AG04450 (cell line): ENCODE results near the gene NOL9. TPM values are rescaled to one million over a fixed set of nuclear protein-coding genes. Genes with fewer than 3 reads are reported as not detected.
A peak's percentile ranks its signal among the peaks of the same experiment; 100 is the strongest.

Source experiments
- CTCF ChIA-PET: fragments of 300-600, 350-600 bp; formaldehyde crosslinking; extraction: SDS; loops from one replicate; lab custom pipeline; 2022; ENCODE audit warnings: antibody characterized with exemption, inconsistent platforms; lab: Charles Lee
- POLR2A ChIA-PET: fragments of 350-600 bp; formaldehyde crosslinking; extraction: SDS; loops from one replicate; lab custom pipeline; 2021; ENCODE audit warnings: antibody characterized with exemption, inconsistent platforms; lab: Yijun Ruan, JAX
- DNase-seq: peaks from one replicate; pipeline ENCODE4 v3.0.0-alpha.2; 2011; ENCODE audit warnings: low read depth, low spot score
- H3K27ac ChIP-seq: one replicate; pipeline ENCODE4 v1.5.1; 2012; ENCODE audit warnings: low read depth, low read length, control low read depth
- H3K27me3 ChIP-seq: one replicate; pipeline ENCODE4 v1.6.0; 2012; ENCODE audit warnings: low read length; ENCODE audit not compliant: control insufficient read depth, insufficient read depth
- H3K4me3 ChIP-seq: 2 replicates; pipeline ENCODE4 v1.5.1; 2011; ENCODE audit warnings: mild to moderate bottlenecking, low read depth, low read length, control low read depth
- H3K9me3 ChIP-seq: 2 replicates; pipeline ENCODE4 v1.5.1; 2012; ENCODE audit warnings: low read length; ENCODE audit not compliant: control insufficient read depth, insufficient read depth
- CTCF ChIP-seq: IDR thresholded peaks from 2 replicates; pipeline ENCODE4 v1.5.1; 2011; ENCODE audit warnings: low read depth, low read length, control low read depth, inconsistent platforms
- polyA plus RNA-seq: library from polyadenylated mRNA; depleted of rRNA; stranded (reverse); fragments of >200 nt; gene quantifications from 2 replicates; pipeline ENCODE4 v1.2.3, GENCODE V29; 2011

The NOL9 gene
- polyA plus RNA-seq, 1 experiment, result 23.6 TPM

- DNase-seq, result no peak
- Histone ChIP-seq H3K4me3 (peak overlapping the region; percentile 77), H3K27ac (no peak overlapping the region), H3K9me3 (no peaks in the 10 kb centered on the region; the same call in 1 of the 2 replicates), H3K27me3 (peaks cover 3% of the 10 kb centered on the region)
- ChIA-PET POLR2A (interaction anchor here (0.6 kb wide), 1 partner anchor 48 kb away, joined by 3 read pairs; no protein-coding TSS in a partner anchor), CTCF (interaction anchor here (1.2 to 2.4 kb wide), 2 partner anchors 8 to 12 kb away, joined by 6 to 16 read pairs; no protein-coding TSS in a partner anchor)
- TF ChIP-seq CTCF, result no peak
Measured at GRCh38 chr1:6497867-6498575, 56.3 kb downstream of the NOL9 start.

- no peak for TF ChIP-seq CTCF
- H3K9me3 ChIP-seq, result no peaks in the 10 kb centered on the region; the same call in 1 of the 2 replicates
- peak overlapping the region; percentile 77 for H3K4me3 ChIP-seq
- H3K27ac ChIP-seq, result no peak overlapping the region
- no peak for DNase-seq
- H3K27me3 ChIP-seq, result peaks cover 3% of the 10 kb centered on the region
- CTCF ChIA-PET, result no interaction called here
- POLR2A ChIA-PET, result interaction anchor here (0.6 kb wide), 1 partner anchor 48 kb away, joined by 3 read pairs; no protein-coding TSS in a partner anchor
Measured at GRCh38 chr1:6497215-6497866, 57.0 kb downstream of the NOL9 start.

- Histone ChIP-seq H3K9me3 (no peaks in the 10 kb centered on the region; the same call in 1 of the 2 replicates), H3K27ac (no peak overlapping the region), H3K4me3 (peak overlapping the region; percentile 77), H3K27me3 (peaks cover 3% of the 10 kb centered on the region)
- ChIA-PET CTCF (no interaction called here), POLR2A (no interaction called here)
- no peak for TF ChIP-seq CTCF
- no peak for DNase-seq
Measured at GRCh38 chr1:6496890-6497214, 57.5 kb downstream of the NOL9 start.

- DNase-seq, result no peak
- TF ChIP-seq CTCF, result no peak
- peaks cover 3% of the 10 kb centered on the region for H3K27me3 ChIP-seq
- H3K27ac ChIP-seq, result no peak overlapping the region
- ChIA-PET CTCF (interaction anchor here (2.3 kb wide), 1 partner anchor 10 kb away, joined by 11 read pairs; no protein-coding TSS in a partner anchor), POLR2A (no interaction called here)
- H3K9me3 ChIP-seq, result no peaks in the 10 kb centered on the region; the same call in 1 of the 2 replicates
- peak overlapping the region; percentile 77 for H3K4me3 ChIP-seq
Measured at GRCh38 chr1:6496365-6496721, 58.0 kb downstream of the NOL9 start.
